Panc1 (cell line): ENCODE results near the gene PTEN. TPM values are rescaled to one million over a fixed set of nuclear protein-coding genes. Genes with fewer than 3 reads are reported as not detected.

Experiments
- ATAC-seq: fragments of 200-7000 bp; cut with Tn5 transposase; 2 replicates; pipeline ENCODE4 v1.9.1; 2020; ENCODE audit warnings: mild to moderate bottlenecking, moderate library complexity
- BruUV-seq: library from RNA; stranded (reverse); fragments of 400-500 nt; replicated peaks from 2 replicates; lab custom pipeline; 2021; lab: Mats Ljungman, UMichigan
- CTCF ChIA-PET: fragments of 300-600 bp; sonication (Branson Sonifier 250); formaldehyde crosslinking; loops from one replicate; lab custom pipeline; 2022; ENCODE audit warnings: antibody characterized with exemption; lab: Charles Lee
- POLR2A ChIA-PET: fragments of 300-600 bp; sonication (Branson Sonifier 250); formaldehyde crosslinking; loops from one replicate; lab custom pipeline; 2022; ENCODE audit warnings: antibody characterized with exemption; lab: Charles Lee
- DNase-seq: peaks from one replicate; pipeline ENCODE4 v3.0.0-alpha.2; 2010; ENCODE audit warnings: low read depth, low spot score
- H3K27ac ChIP-seq: 2 replicates; pipeline ENCODE4 v1.5.1; 2011; ENCODE audit warnings: mild to moderate bottlenecking, low read length, inconsistent platforms
- H3K27me3 ChIP-seq: fragments of 200-500 bp; sonication (Bioruptor generic); 2 replicates; pipeline ENCODE4 v1.6.0; 2014; ENCODE audit warnings: low read length, inconsistent platforms; ENCODE audit not compliant: control insufficient read depth, insufficient read depth
- H3K36me3 ChIP-seq: fragments of 200-500 bp; sonication (Bioruptor generic); 2 replicates; pipeline ENCODE4 v1.5.1; 2014; ENCODE audit warnings: inconsistent platforms, mild to moderate bottlenecking, low read length, moderate library complexity; ENCODE audit not compliant: control insufficient read depth, insufficient read depth
- H3K4me1 ChIP-seq: 2 replicates; pipeline ENCODE4 v1.5.1; 2011; ENCODE audit warnings: inconsistent platforms, mild to moderate bottlenecking, low read length, moderate library complexity; ENCODE audit not compliant: control insufficient read depth, insufficient read depth
- H3K4me3 ChIP-seq, 2 experiments: 2 replicates each; pipeline ENCODE4 v1.5.1; 2011 to 2012; ENCODE audit warnings: low read depth in 2 of 2, low read length in 2 of 2, mild to moderate bottlenecking in 2 of 2, inconsistent platforms in 1 of 2, moderate library complexity in 1 of 2
- H3K9me3 ChIP-seq: fragments of 200-500 bp; sonication (Bioruptor generic); 2 replicates; pipeline ENCODE4 v1.5.1; 2014; ENCODE audit warnings: low read depth, mild to moderate bottlenecking, inconsistent platforms, low read length, moderate library complexity; ENCODE audit not compliant: control insufficient read depth, insufficient read depth
- POLR2AphosphoS5 ChIP-seq: IDR thresholded peaks from 2 replicates; pipeline ENCODE4 v1.6.1; 2012; ENCODE audit warnings: mild to moderate bottlenecking, low read depth, low read length, moderate library complexity
- SIN3A ChIP-seq: IDR thresholded peaks from 2 replicates; pipeline ENCODE4 v1.6.1; 2012; ENCODE audit warnings: low read depth, mild to moderate bottlenecking, low read length, moderate library complexity, borderline replicate concordance; ENCODE audit not compliant: insufficient read depth
- TCF7L2 ChIP-seq: IDR thresholded peaks from 2 replicates; pipeline ENCODE4 v1.6.1; 2011; ENCODE audit warnings: mild to moderate bottlenecking, low read depth, low read length, inconsistent platforms
- in situ Hi-C: cut with HindIII; loops from 2 replicates; pipeline ENCODE4 v1.10.0; 2016; ENCODE audit warnings: low sequenced_read_pairs, low pct_unique_long_range_greater_than_20kb
- intact Hi-C: fragments of 100-400 bp; cut with micrococcal nuclease; formaldehyde crosslinking; loops from one replicate; pipeline ENCODE4 v1.10.0; 2022; ENCODE audit not compliant: unreplicated experiment
- total RNA-seq: library from RNA; stranded (reverse); gene quantifications from one replicate; pipeline ENCODE4 v1.2.1, GENCODE V29; 2021; ENCODE audit not compliant: unreplicated experiment
- TF ChIP-seq, protein P1 (sequence below), 2 experiments: IDR thresholded peaks; 2 replicates each; pipeline ENCODE4 v1.6.1; 2011 to 2012; ENCODE audit warnings: low read depth in 2 of 2, control low read depth in 1 of 2, low read length in 1 of 2, mild to moderate bottlenecking in 1 of 2, moderate library complexity in 1 of 2; ENCODE audit not compliant: insufficient read depth in 1 of 2
- TF ChIP-seq, protein P2 (sequence below): fragments of 450-650 bp; IDR thresholded peaks from 2 replicates; pipeline ENCODE4 v1.5.1; 2017; ENCODE audit warnings: mild to moderate bottlenecking

PTEN gene
- total RNA-seq, 1 experiment from 2014 or later: 88.9 TPM

DNA sequence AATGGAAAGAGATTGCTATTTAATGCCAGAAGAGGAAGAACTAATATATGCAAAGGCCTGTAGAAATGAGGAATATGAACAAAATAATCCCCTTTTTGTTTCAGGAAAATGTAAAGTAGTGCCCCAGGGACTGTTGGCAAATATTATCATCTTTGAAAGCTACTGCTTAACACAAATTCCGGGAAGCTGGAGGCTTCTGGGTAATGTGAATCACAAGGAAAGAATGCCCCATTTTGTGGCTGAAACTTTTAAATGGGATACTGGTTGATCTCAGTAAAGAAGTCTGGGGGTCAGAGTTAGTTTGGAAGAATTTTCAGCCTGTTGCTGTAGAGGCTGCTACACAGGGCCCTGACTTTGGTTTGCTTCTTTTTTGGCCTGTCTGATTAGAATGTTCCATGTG, 141.0 kb downstream of the PTEN start:
- no peak overlapping the region for H3K4me3 ChIP-seq
- ChIA-PET POLR2A (no interaction called here), CTCF (no interaction called here)
- ATAC-seq: no peak
- no peaks in the 10 kb centered on the region for H3K9me3 ChIP-seq
- H3K4me1 ChIP-seq: no peaks in the 10 kb centered on the region
- TF ChIP-seq POLR2AphosphoS5 (no peak), SIN3A (no peak), TCF7L2 (no peak)
- TF ChIP-seq, protein P1, sequence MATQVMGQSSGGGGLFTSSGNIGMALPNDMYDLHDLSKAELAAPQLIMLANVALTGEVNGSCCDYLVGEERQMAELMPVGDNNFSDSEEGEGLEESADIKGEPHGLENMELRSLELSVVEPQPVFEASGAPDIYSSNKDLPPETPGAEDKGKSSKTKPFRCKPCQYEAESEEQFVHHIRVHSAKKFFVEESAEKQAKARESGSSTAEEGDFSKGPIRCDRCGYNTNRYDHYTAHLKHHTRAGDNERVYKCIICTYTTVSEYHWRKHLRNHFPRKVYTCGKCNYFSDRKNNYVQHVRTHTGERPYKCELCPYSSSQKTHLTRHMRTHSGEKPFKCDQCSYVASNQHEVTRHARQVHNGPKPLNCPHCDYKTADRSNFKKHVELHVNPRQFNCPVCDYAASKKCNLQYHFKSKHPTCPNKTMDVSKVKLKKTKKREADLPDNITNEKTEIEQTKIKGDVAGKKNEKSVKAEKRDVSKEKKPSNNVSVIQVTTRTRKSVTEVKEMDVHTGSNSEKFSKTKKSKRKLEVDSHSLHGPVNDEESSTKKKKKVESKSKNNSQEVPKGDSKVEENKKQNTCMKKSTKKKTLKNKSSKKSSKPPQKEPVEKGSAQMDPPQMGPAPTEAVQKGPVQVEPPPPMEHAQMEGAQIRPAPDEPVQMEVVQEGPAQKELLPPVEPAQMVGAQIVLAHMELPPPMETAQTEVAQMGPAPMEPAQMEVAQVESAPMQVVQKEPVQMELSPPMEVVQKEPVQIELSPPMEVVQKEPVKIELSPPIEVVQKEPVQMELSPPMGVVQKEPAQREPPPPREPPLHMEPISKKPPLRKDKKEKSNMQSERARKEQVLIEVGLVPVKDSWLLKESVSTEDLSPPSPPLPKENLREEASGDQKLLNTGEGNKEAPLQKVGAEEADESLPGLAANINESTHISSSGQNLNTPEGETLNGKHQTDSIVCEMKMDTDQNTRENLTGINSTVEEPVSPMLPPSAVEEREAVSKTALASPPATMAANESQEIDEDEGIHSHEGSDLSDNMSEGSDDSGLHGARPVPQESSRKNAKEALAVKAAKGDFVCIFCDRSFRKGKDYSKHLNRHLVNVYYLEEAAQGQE (IDR thresholded peaks at IDR 0.05; ENCODE audit: insufficient read depth in 1 of 2, low read depth in 2 of 2, low read length in 1 of 2): no peak
- TF ChIP-seq, protein P2, sequence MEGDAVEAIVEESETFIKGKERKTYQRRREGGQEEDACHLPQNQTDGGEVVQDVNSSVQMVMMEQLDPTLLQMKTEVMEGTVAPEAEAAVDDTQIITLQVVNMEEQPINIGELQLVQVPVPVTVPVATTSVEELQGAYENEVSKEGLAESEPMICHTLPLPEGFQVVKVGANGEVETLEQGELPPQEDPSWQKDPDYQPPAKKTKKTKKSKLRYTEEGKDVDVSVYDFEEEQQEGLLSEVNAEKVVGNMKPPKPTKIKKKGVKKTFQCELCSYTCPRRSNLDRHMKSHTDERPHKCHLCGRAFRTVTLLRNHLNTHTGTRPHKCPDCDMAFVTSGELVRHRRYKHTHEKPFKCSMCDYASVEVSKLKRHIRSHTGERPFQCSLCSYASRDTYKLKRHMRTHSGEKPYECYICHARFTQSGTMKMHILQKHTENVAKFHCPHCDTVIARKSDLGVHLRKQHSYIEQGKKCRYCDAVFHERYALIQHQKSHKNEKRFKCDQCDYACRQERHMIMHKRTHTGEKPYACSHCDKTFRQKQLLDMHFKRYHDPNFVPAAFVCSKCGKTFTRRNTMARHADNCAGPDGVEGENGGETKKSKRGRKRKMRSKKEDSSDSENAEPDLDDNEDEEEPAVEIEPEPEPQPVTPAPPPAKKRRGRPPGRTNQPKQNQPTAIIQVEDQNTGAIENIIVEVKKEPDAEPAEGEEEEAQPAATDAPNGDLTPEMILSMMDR: no peak
- no TSS peak for BruUV-seq
- H3K27me3 ChIP-seq: no peaks in the 10 kb centered on the region
- in situ Hi-C loops: no loop called here
- DNase-seq: no peak
- no peaks in the 10 kb centered on the region for H3K36me3 ChIP-seq
- intact Hi-C loops: no loop called here
- no peak overlapping the region for H3K27ac ChIP-seq

DNA sequence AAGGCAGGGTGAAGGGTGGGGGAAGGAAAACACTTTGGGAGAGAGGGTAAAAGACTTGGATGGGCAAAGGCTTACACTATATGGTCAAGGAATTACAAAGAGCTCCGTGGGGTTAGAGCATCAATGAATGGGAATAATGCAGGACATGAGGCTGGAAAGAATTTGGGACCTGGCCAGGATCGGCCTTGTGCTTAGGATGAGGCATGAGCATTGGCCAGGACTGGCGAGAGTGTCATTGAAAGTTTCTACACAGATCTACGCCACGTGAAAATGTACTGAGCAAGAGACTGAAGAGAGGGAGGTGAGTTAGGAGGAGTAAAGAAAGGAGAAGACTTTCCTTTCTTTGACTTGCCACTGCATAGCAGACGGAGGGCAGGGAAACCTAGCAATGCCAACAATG, 142.8 kb downstream of the PTEN start:
- Histone ChIP-seq H3K9me3 (no peaks in the 10 kb centered on the region), H3K36me3 (no peaks in the 10 kb centered on the region), H3K27ac (no peak overlapping the region), H3K4me1 (no peaks in the 10 kb centered on the region), H3K4me3 (no peak overlapping the region), H3K27me3 (no peaks in the 10 kb centered on the region)
- POLR2A ChIA-PET: no interaction called here
- BruUV-seq: no TSS peak
- intact Hi-C loops (no loop called here), in situ Hi-C loops (no loop called here)
- DNase-seq (no peak), ATAC-seq (no peak)
- CTCF ChIA-PET: no interaction called here
- TF ChIP-seq, protein P1 (IDR thresholded peaks at IDR 0.05; ENCODE audit: insufficient read depth in 1 of 2, low read depth in 2 of 2, low read length in 1 of 2): no peak
- TF ChIP-seq, protein P2: no peak
